B cell (primary cell): ENCODE data around the gene SAP30L. TPM values are rescaled to one million over a fixed set of nuclear protein-coding genes. Genes with fewer than 3 reads are reported as not detected.
A peak's percentile ranks its signal among the peaks of the same experiment; 100 is the strongest.

Experiments
- ATAC-seq: fragments of 200-7000 bp; cut with Tn5 transposase; one replicate; pipeline ENCODE4 v1.10.0; 2021; ENCODE audit warnings: low read depth, mild to moderate bottlenecking, moderate number of reproducible peaks, moderate library complexity
- CTCF ChIA-PET: fragments of 350-600 bp; sonication (Branson Sonifier 250); formaldehyde crosslinking; loops from one replicate; lab custom pipeline; 2021; ENCODE audit warnings: antibody characterized with exemption, inconsistent platforms; lab: Charles Lee
- POLR2A ChIA-PET: fragments of 350-600 bp; sonication (Branson Sonifier 250); formaldehyde crosslinking; loops from one replicate; lab custom pipeline; 2021; ENCODE audit warnings: antibody characterized with exemption; lab: Charles Lee
- DNase-seq: peaks from one replicate; pipeline ENCODE4 v3.0.0; 2013
- H2AFZ ChIP-seq: 2 replicates; pipeline ENCODE4 v1.6.1; 2012; ENCODE audit warnings: mild to moderate bottlenecking, low read depth, low read length; ENCODE audit not compliant: insufficient read depth, poor library complexity, severe bottlenecking
- H3K27ac ChIP-seq, 2 donors: 1 replicate in 1 of 2; 2 replicates in 1 of 2; pipeline ENCODE4 v1.5.1; 2012 to 2013; ENCODE audit warnings: low read length in 2 of 2, mild to moderate bottlenecking in 2 of 2, moderate library complexity in 1 of 2
- H3K27me3 ChIP-seq, 4 experiments: fragments of 200-600 bp in 1 of 4; sonication (generic) in 1 of 4; replicated peaks in 1 of 4; 1 replicate in 2 of 4; 2 replicates in 2 of 4; pipeline versions ENCODE4 v1.6.1 to v1.7.0; 2013 to 2016; ENCODE audit warnings: low read length in 3 of 4, mild to moderate bottlenecking in 2 of 4, mixed read lengths in 1 of 4, moderate library complexity in 1 of 4; ENCODE audit not compliant: insufficient read depth in 4 of 4, control insufficient read depth in 3 of 4; ENCODE audit errors: control extremely low read depth in 1 of 4
- H3K36me3 ChIP-seq, 2 experiments: replicated peaks in 1 of 2; 1 replicate in 1 of 2; 2 replicates in 1 of 2; pipeline versions ENCODE4 v1.6.1 to v1.7.1; 2013; ENCODE audit warnings: low read length in 1 of 2; ENCODE audit not compliant: insufficient read depth in 2 of 2, control insufficient read depth in 1 of 2; ENCODE audit errors: control extremely low read depth in 1 of 2, extremely low read depth in 1 of 2
- H3K4me1 ChIP-seq, 2 donors: fragments of 200-600 bp in 1 of 2; sonication (generic) in 1 of 2; 1 replicate in 1 of 2; 2 replicates in 1 of 2; pipeline versions ENCODE4 v1.5.1 to v1.6.1; 2013 to 2017; ENCODE audit warnings: low read length in 2 of 2; ENCODE audit not compliant: control insufficient read depth in 2 of 2, insufficient read depth in 2 of 2
- H3K4me2 ChIP-seq: replicated peaks from 2 replicates; pipeline ENCODE3; 2012; ENCODE audit warnings: mild to moderate bottlenecking, low read depth, low read length; ENCODE audit not compliant: poor library complexity, severe bottlenecking
- H3K4me3 ChIP-seq, 5 experiments: fragments of 200-600 bp in 1 of 5; sonication (generic) in 1 of 5; 1 replicate in 3 of 5; 2 replicates in 2 of 5; pipeline versions ENCODE4 v1.5.1 to v1.7.0; 2011 to 2016; ENCODE audit warnings: low read length in 4 of 5, mild to moderate bottlenecking in 4 of 5, low read depth in 2 of 5, control low read depth in 1 of 5, moderate library complexity in 1 of 5; ENCODE audit not compliant: insufficient read depth in 1 of 5; ENCODE audit errors: control extremely low read depth in 1 of 5, extremely low read depth in 1 of 5
- H3K79me2 ChIP-seq: fragments of 200-600 bp; sonication (generic); one replicate; pipeline ENCODE4 v1.6.0; 2016; ENCODE audit warnings: low read length; ENCODE audit not compliant: control insufficient read depth, insufficient read depth
- H3K9ac ChIP-seq: fragments of 200-600 bp; sonication (generic); 2 replicates; pipeline ENCODE4 v1.6.1; 2017; ENCODE audit warnings: mild to moderate bottlenecking, low read length, moderate library complexity
- H3K9me3 ChIP-seq, 3 donors: one replicate each; pipeline versions ENCODE4 v1.6.1 to v1.7.1; 2013; ENCODE audit warnings: low read length in 2 of 3; ENCODE audit not compliant: control insufficient read depth in 2 of 3, insufficient read depth in 1 of 3; ENCODE audit errors: control extremely low read depth in 1 of 3
- H4K20me1 ChIP-seq: 2 replicates; pipeline ENCODE4 v1.6.0; 2012; ENCODE audit warnings: mild to moderate bottlenecking, low read length; ENCODE audit not compliant: insufficient read depth, control insufficient read depth, poor library complexity, severe bottlenecking
- H3K27ac Mint-ChIP-seq: one replicate; pipeline ENCODE4 v1.8.0; 2021; ENCODE audit warnings: mixed read lengths
- H3K27me3 Mint-ChIP-seq: one replicate; pipeline ENCODE4 v1.8.0; 2021; ENCODE audit warnings: mixed read lengths
- H3K4me1 Mint-ChIP-seq: one replicate; pipeline ENCODE4 v1.8.0; 2021; ENCODE audit warnings: mixed read lengths
- H3K4me3 Mint-ChIP-seq: one replicate; pipeline ENCODE4 v1.8.0; 2021; ENCODE audit warnings: mixed read lengths
- H3K9me3 Mint-ChIP-seq: one replicate; pipeline ENCODE4 v1.8.0; 2022; ENCODE audit warnings: mixed read lengths; ENCODE audit not compliant: insufficient read depth
- CTCF ChIP-seq: fragments of 200-600 bp; IDR thresholded peaks from one replicate; pipeline ENCODE4 v1.8.0; 2022; ENCODE audit warnings: antibody characterized with exemption, mild to moderate bottlenecking
- EZH2 ChIP-seq: IDR thresholded peaks from 2 replicates; pipeline ENCODE4 v1.6.1; 2012; ENCODE audit warnings: borderline replicate concordance, low read depth, mild to moderate bottlenecking, moderate library complexity, low read length; ENCODE audit not compliant: insufficient read depth, poor library complexity, severe bottlenecking
- WGBS: methylation state at CpG from one replicate; pipeline ENCODE4 v1.1.5; 2013; ENCODE audit warnings: missing lambda C conversion rate; ENCODE audit not compliant: insufficient coverage; 5-methylcytosine and 5-hydroxymethylcytosine counted together
- intact Hi-C: fragments of 100-400 bp; cut with micrococcal nuclease; formaldehyde crosslinking; loops from one replicate; pipeline ENCODE4 v1.10.0; 2022
- polyA plus RNA-seq: library from polyadenylated mRNA; depleted of rRNA; stranded (reverse); fragments of >200 nt; gene quantifications from 2 replicates; pipeline ENCODE4 v1.2.3, GENCODE V29; 2012
- total RNA-seq, 2 donors: library from RNA; stranded (reverse); fragments of 120-200 nt in 1 of 2; gene quantifications; 1 replicate in 1 of 2; 2 replicates in 1 of 2; pipeline versions ENCODE4 v1.2.3 to v1.2.4, GENCODE V29; 2013 to 2022

Gene SAP30L
- total and polyA plus RNA-seq, 2 donors (not counting 1 experiment from before 2014, with no cell fraction given): 34.8 to 41.5 TPM

GRCh38 chr5:154478752-154479159 is 33.0 kb downstream of the SAP30L start:
- Histone ChIP-seq H3K27ac (no peak overlapping the region), H3K4me3 (no peak overlapping the region), H2AFZ (no peak overlapping the region), H3K79me2 (no peaks in the 10 kb centered on the region), H3K4me2 (peak overlapping the region; percentile 63), H3K27me3 (peaks cover 0 to 99% (median 88%) of the 10 kb centered on the region in 4 experiments), H4K20me1 (no peaks in the 10 kb centered on the region), H3K9ac (no peak overlapping the region), H3K9me3 (peaks cover 0 to 79% (median 10%) of the 10 kb centered on the region in 3 donors), H3K36me3 (no peaks in the 10 kb centered on the region), H3K4me1 (peaks cover 69 to 73% of the 10 kb centered on the region in 2 donors)
- TF ChIP-seq CTCF (no peak), EZH2 (no peak)
- 12% methylated on average over 21 of the region's 27 CpGs for WGBS
- ATAC-seq (no peak), DNase-seq (no peak)
- Mint-ChIP-seq H3K4me3 (peak overlapping the region; percentile 80), H3K9me3 (no peaks in the 10 kb centered on the region), H3K27ac (no peak overlapping the region), H3K27me3 (peaks cover 81% of the 10 kb centered on the region), H3K4me1 (peaks cover 62% of the 10 kb centered on the region)
- intact Hi-C loops: no loop called here
- POLR2A ChIA-PET: no interaction called here
- CTCF ChIA-PET: interaction anchor here (2.4 kb wide), 1 partner anchor 11 kb away, joined by 8 read pairs; no protein-coding TSS in a partner anchor

GRCh38 chr5:154479160-154479943 is 33.6 kb downstream of the SAP30L start:
- H3K4me1 Mint-ChIP-seq: peaks cover 61% of the 10 kb centered on the region
- H3K27ac ChIP-seq: no peak overlapping the region
- POLR2A ChIA-PET: no interaction called here
- peak overlapping the region; percentile 80 for H3K4me3 Mint-ChIP-seq
- H3K4me1 ChIP-seq: peaks cover 69 to 73% of the 10 kb centered on the region in 2 donors
- H3K27me3 Mint-ChIP-seq: peaks cover 81% of the 10 kb centered on the region
- intact Hi-C loops: no loop called here
- CTCF ChIA-PET: no interaction called here
- H4K20me1 ChIP-seq: no peaks in the 10 kb centered on the region
- no peaks in the 10 kb centered on the region for H3K36me3 ChIP-seq
- ATAC-seq: no peak
- no peak overlapping the region for H3K9ac ChIP-seq
- peaks cover 0 to 99% (median 88%) of the 10 kb centered on the region in 4 experiments for H3K27me3 ChIP-seq
- H3K79me2 ChIP-seq: no peaks in the 10 kb centered on the region
- H2AFZ ChIP-seq: no peak overlapping the region
- H3K9me3 ChIP-seq: peaks cover 0 to 80% (median 12%) of the 10 kb centered on the region in 3 donors
- 8% methylated on average over 40 of the region's 44 CpGs for WGBS
- peak overlapping the region; percentile 80 for H3K27ac Mint-ChIP-seq
- peak overlapping the region; percentile 63 for H3K4me2 ChIP-seq
- H3K4me3 ChIP-seq: no peak overlapping the region
- peak; percentile 53 for DNase-seq
- H3K9me3 Mint-ChIP-seq: no peaks in the 10 kb centered on the region
- TF ChIP-seq EZH2 (no peak), CTCF (no peak)
